HepG2 (cell line): ENCODE results near the gene ASB16. TPM values are rescaled to one million over a fixed set of nuclear protein-coding genes. Genes with fewer than 3 reads are reported as not detected.

Experiments
- ATAC-seq: fragments of 200-7000 bp; cut with Tn5 transposase; 3 replicates; pipeline ENCODE4 v1.9.1; 2020; ENCODE audit warnings: mild to moderate bottlenecking, moderate library complexity
- BruUV-seq: library from RNA; stranded (reverse); fragments of 400-500 nt; replicated peaks from 2 replicates; lab custom pipeline; 2021; lab: Mats Ljungman, UMichigan
- CTCF ChIA-PET: fragments of 300-600 bp; formaldehyde crosslinking; extraction: SDS; loops from one replicate; lab custom pipeline; 2021; ENCODE audit warnings: low total read pairs, inconsistent platforms, low intra/inter-chr PET ratio; lab: Yijun Ruan, JAX
- POLR2A ChIA-PET: fragments of 350-600 bp; sonication (Branson Sonifier 250); formaldehyde crosslinking; loops from one replicate; lab custom pipeline; 2020; ENCODE audit warnings: antibody characterized with exemption, inconsistent platforms; lab: Yijun Ruan, JAX
- DNase-seq: peaks from one replicate; pipeline ENCODE4 v3.0.0-alpha.2; 2015; ENCODE audit warnings: low spot score
- FAIRE-seq: peaks from 3 replicates; lab custom pipeline; 2011; peaks lifted over from hg19 to GRCh38; lab: Jason Lieb, UNC
- H2AFZ ChIP-seq: one replicate; pipeline ENCODE4 v1.6.1; 2011; ENCODE audit warnings: low read length, inconsistent platforms
- H3K27ac ChIP-seq: fragments of 300-600 bp; 3 replicates; pipeline ENCODE4 v1.8.0; 2011; ENCODE audit warnings: mixed run types, mild to moderate bottlenecking, mixed read lengths, low read length, inconsistent platforms; ENCODE audit not compliant: insufficient read depth; ENCODE audit errors: extremely low read length
- H3K27me3 ChIP-seq, 2 experiments: fragments of 200-600 bp in 1 of 2; 2 replicates in 1 of 2; 3 replicates in 1 of 2; pipeline versions ENCODE4 v1.6.0 to v1.8.0; 2011; ENCODE audit warnings: low read length in 2 of 2, mild to moderate bottlenecking in 2 of 2, moderate library complexity in 2 of 2, inconsistent platforms in 1 of 2; ENCODE audit not compliant: insufficient read depth in 2 of 2, control insufficient read depth in 1 of 2
- H3K36me3 ChIP-seq, 2 experiments: fragments of 200-600 bp in 1 of 2; replicated peaks in 1 of 2; 2 replicates in 1 of 2; 3 replicates in 1 of 2; pipeline versions ENCODE4 v1.5.1 to v1.8.0; 2011; ENCODE audit warnings: low read length in 2 of 2, inconsistent platforms in 1 of 2; ENCODE audit not compliant: insufficient read depth in 2 of 2, control insufficient read depth in 1 of 2
- H3K4me1 ChIP-seq: 2 replicates; pipeline ENCODE4 v1.5.1; 2012; ENCODE audit warnings: low read length, inconsistent platforms; ENCODE audit not compliant: insufficient read depth
- H3K4me2 ChIP-seq: 2 replicates; pipeline ENCODE4 v1.6.0; 2011; ENCODE audit warnings: low read depth, low read length, inconsistent platforms
- H3K4me3 ChIP-seq, 3 experiments: fragments of 200-600 bp in 1 of 3; sonication (generic), shearing (Covaris generic) in 1 of 3; replicated peaks in 1 of 3; 2 replicates each; pipeline ENCODE4 v1.5.1; 2011 to 2016; ENCODE audit warnings: low read length in 3 of 3, inconsistent platforms in 2 of 3, low read depth in 2 of 3, mild to moderate bottlenecking in 2 of 3, control low read depth in 1 of 3, mixed read lengths in 1 of 3; ENCODE audit not compliant: insufficient read depth in 1 of 3
- H3K79me2 ChIP-seq: one replicate; pipeline ENCODE4 v1.6.1; 2011; ENCODE audit warnings: low read length, inconsistent platforms; ENCODE audit not compliant: insufficient read depth
- H3K9ac ChIP-seq: 2 replicates; pipeline ENCODE4 v1.6.0; 2011; ENCODE audit warnings: mild to moderate bottlenecking, low read depth, low read length, inconsistent platforms; ENCODE audit not compliant: insufficient read depth
- H3K9me3 ChIP-seq: 2 replicates; pipeline ENCODE4 v1.5.1; 2012; ENCODE audit warnings: mild to moderate bottlenecking, low read length
- H4K20me1 ChIP-seq: 2 replicates; pipeline ENCODE4 v1.6.0; 2011; ENCODE audit warnings: inconsistent platforms, mild to moderate bottlenecking, low read length, moderate library complexity; ENCODE audit not compliant: insufficient read depth
- CEBPB ChIP-seq: IDR thresholded peaks from 2 replicates; pipeline ENCODE4 v1.6.1; 2011; ENCODE audit warnings: low read depth, low read length, improper control_type of control experiment, borderline replicate concordance
- POLR2A ChIP-seq, 2 experiments: IDR thresholded peaks; 2 replicates each; pipeline ENCODE4 v1.6.1; 2011; ENCODE audit warnings: low read depth in 2 of 2, low read length in 2 of 2, mild to moderate bottlenecking in 1 of 2, moderate library complexity in 1 of 2; ENCODE audit not compliant: insufficient read depth in 1 of 2
- PRDM4 ChIP-seq: sonication (generic); formaldehyde crosslinking; IDR thresholded peaks from 2 replicates; pipeline ENCODE4 v1.9.0; 2021; ENCODE audit warnings: missing genetic modification reagents, borderline replicate concordance
- RFX5 ChIP-seq: IDR thresholded peaks from 2 replicates; pipeline ENCODE4 v1.6.1; 2011; ENCODE audit warnings: low read depth, low read length, improper control_type of control experiment
- SP4 ChIP-seq: sonication (generic); formaldehyde crosslinking; IDR thresholded peaks from 2 replicates; pipeline ENCODE4 v1.8.1; 2023; ENCODE audit warnings: mild to moderate bottlenecking, missing genetic modification reagents
- ZFP1 ChIP-seq: IDR thresholded peaks from 2 replicates; pipeline ENCODE4 v1.6.1; 2016
- ZFP41 ChIP-seq: sonication (generic); formaldehyde crosslinking; IDR thresholded peaks from 2 replicates; pipeline ENCODE4 v1.4.0; 2020; ENCODE audit warnings: mild to moderate bottlenecking, missing genetic modification reagents, borderline replicate concordance
- ZNF280B ChIP-seq: sonication (generic); formaldehyde crosslinking; IDR thresholded peaks from 2 replicates; pipeline ENCODE4 v1.5.0; 2020; ENCODE audit warnings: missing genetic modification reagents, mild to moderate bottlenecking, borderline replicate concordance
- ZNF674 ChIP-seq: sonication (generic); formaldehyde crosslinking; IDR thresholded peaks from 2 replicates; pipeline ENCODE4 v1.5.0; 2020; ENCODE audit warnings: low read depth, mild to moderate bottlenecking, missing genetic modification reagents
- ZNF772 ChIP-seq: sonication (generic); formaldehyde crosslinking; IDR thresholded peaks from 2 replicates; pipeline ENCODE4 v1.5.0; 2020; ENCODE audit warnings: mild to moderate bottlenecking, missing genetic modification reagents
- WGBS: methylation state at CpG from one replicate; pipeline ENCODE4 v1.1.6; 2017; ENCODE audit warnings: low lambda C conversion rate; 5-methylcytosine and 5-hydroxymethylcytosine counted together
- in situ Hi-C: cut with HindIII; loops from 2 replicates; pipeline ENCODE4 v1.10.0; 2017; ENCODE audit warnings: low pct_unique_long_range_greater_than_20kb; ENCODE audit not compliant: extremely low pct_ligation_motif_present
- intact Hi-C: fragments of 100-400 bp; cut with micrococcal nuclease; formaldehyde crosslinking; loops from one replicate; pipeline ENCODE4 v1.10.0; 2022; ENCODE audit not compliant: unreplicated experiment
- polyA plus RNA-seq, 8 experiments: library from polyadenylated mRNA; depleted of rRNA in 3 of 8; stranded (reverse) in 7 of 8; unstranded in 1 of 8; fragments of >200 nt; fragmentation: Illumina TruSeq in 4 of 8; extraction: Trizol in 4 of 8; gene quantifications; 2 replicates each; pipeline versions ENCODE4 v1.2.1 to v1.2.3, GENCODE V29; 2011 to 2016; ENCODE audit warnings: low read depth in 4 of 8, missing spikeins in 1 of 8, mixed read lengths in 1 of 8; ENCODE audit not compliant: insufficient read depth in 1 of 8
- total RNA-seq, 5 experiments: library from RNA; depleted of rRNA; stranded (reverse); fragments of >200 nt; fragmentation: Illumina TruSeq; extraction: Trizol; gene quantifications; 2 replicates each; pipeline ENCODE4 v1.2.3, GENCODE V29; 2016; ENCODE audit warnings: low read depth in 1 of 5

Gene ASB16
- total and polyA plus RNA-seq, 2 of the 13 experiments (the other 11 are each of a cell fraction or from before 2014, with no cell fraction given), result 0.07 TPM; not detected in 1

DNA sequence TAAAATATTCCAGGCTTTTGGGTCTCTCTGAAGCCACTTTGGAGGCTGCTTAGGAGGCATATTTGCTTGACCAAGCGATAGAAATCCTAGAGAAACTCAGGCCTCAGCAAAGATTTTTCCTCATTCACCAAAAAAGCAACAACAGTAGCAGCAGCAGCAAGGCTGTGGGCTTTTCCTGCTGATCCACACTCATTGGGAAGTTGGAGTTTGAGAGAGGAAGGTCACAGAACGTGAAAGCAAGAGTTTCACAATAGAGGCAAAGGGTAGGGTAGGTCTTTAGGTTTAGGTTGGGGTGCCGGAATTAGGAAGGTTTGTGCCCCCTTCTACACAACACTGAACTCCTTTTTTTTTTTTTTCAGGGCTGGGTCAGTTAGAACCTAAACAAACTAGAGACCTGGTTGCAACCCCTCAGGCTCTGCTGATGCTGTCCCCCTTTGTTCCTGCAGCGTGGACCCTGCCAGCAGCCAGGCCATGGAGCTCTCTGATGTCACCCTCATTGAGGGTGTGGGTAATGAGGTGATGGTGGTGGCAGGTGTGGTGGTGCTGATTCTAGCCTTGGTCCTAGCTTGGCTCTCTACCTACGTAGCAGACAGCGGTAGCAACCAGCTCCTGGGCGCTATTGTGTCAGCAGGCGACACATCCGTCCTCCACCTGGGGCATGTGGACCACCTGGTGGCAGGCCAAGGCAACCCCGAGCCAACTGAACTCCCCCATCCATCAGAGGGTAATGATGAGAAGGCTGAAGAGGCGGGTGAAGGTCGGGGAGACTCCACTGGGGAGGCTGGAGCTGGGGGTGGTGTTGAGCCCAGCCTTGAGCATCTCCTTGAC lies 18.3 kb downstream of the ASB16 start:
- in situ Hi-C loops (loop anchor here (10.0 kb wide), 1 partner anchor 56 kb away; no protein-coding TSS in a partner anchor), intact Hi-C loops (no loop called here)
- no peak for DNase-seq
- H3K27me3 ChIP-seq, result no peaks in the 10 kb centered on the region; a peak in 1 of 5 replicates
- H3K9ac ChIP-seq, result peak overlapping the region; percentile 90; the same call in 1 of the 2 replicates
- H4K20me1 ChIP-seq, result 0 out of 2 replicates have a peak, but pooled peaks cover 5% of the 10 kb centered on the region
- POLR2A ChIA-PET, result interaction anchor here (1.5 kb wide), 1 partner anchor 10 kb away, joined by 8 read pairs; the partner anchor contains the start of gene ATXN7L3
- CTCF ChIA-PET, result no interaction called here
- H3K9me3 ChIP-seq, result no peaks in the 10 kb centered on the region
- peaks cover 33% of the 10 kb centered on the region for H3K4me1 ChIP-seq
- H3K79me2 ChIP-seq, result peaks cover 30% of the 10 kb centered on the region
- no peak overlapping the region for H2AFZ ChIP-seq
- H3K4me2 ChIP-seq, result no peak overlapping the region; the same call in 1 of the 2 replicates
- no peak for ATAC-seq
- WGBS, result 96% methylated on average over 9 of the region's 12 CpGs
- FAIRE-seq, result no peak
- TF ChIP-seq ZNF674 (CRISPR knock-in tag) (no peak), ZNF280B (0 out of 2 replicates have a peak, but pooled peaks have one; percentile 17), ZNF772 (CRISPR knock-in tag) (no peak), CEBPB (0 out of 2 replicates have a peak, but pooled peaks have one; percentile 7), SP4 (CRISPR knock-in tag) (no peak), ZFP41 (CRISPR knock-in tag) (no peak), RFX5 (no peak), ZFP1 (CRISPR knock-in tag) (no peak), PRDM4 (CRISPR knock-in tag) (no peak), POLR2A (IDR thresholded peaks at IDR 0.05; ENCODE audit: insufficient read depth in 1 of 2, low read depth in 2 of 2, low read length in 2 of 2) (peak in 1 of 2 experiments; percentile 12; a peak in 1 of 4 replicates)
- H3K27ac ChIP-seq, result no peak overlapping the region
- peaks cover 5 to 23% of the 10 kb centered on the region in 2 experiments for H3K36me3 ChIP-seq
- H3K4me3 ChIP-seq, result no peak overlapping the region
- BruUV-seq, result no TSS peak
